ENCODE results near the gene TSTD1. TPM values are rescaled to one million over a fixed set of nuclear protein-coding genes. Genes with fewer than 3 reads are reported as not detected.

Gene TSTD1
- total RNA-seq, 1 experiment from 2014 or later = 116 TPM

GRCh38 chr1:161072751-161073449 lies 34.1 kb upstream of the TSTD1 start:
- DNase-seq (ENCODE audit: low read depth, low spot score) = no peak
- RAD21 ChIA-PET (ENCODE audit: low non-redundant PET in 1 of 2, low total read pairs in 2 of 2, uncharacterized antibody in 2 of 2, unreplicated experiment in 2 of 2) = interaction anchor here in 1 of 2 experiments (1.2 to 1.3 kb wide), 2 partner anchors 24 to 81 kb away, joined by 3 to 5 read pairs; no protein-coding TSS in a partner anchor
- no peaks in the 10 kb centered on the region for H3K9me2 ChIP-seq (ENCODE audit: insufficient read depth)

More at GRCh38 chr1:161072751-161073449, 34.1 kb upstream of the TSTD1 start:
- Histone ChIP-seq H3K79me2 (ENCODE audit: insufficient read depth, low read length) (no peaks in the 10 kb centered on the region), H3K4me1 (ENCODE audit: control insufficient read depth in 1 of 2, insufficient read depth in 2 of 2, low read length in 2 of 2) (peaks cover 0 to 46% of the 10 kb centered on the region in 2 experiments; a peak in 2 of 4 replicates), H3K4me2 (ENCODE audit: low read length) (no peak overlapping the region), H2AFZ (ENCODE audit: low read depth, low read length, poor library complexity, severe bottlenecking) (no peak overlapping the region), H4K20me1 (ENCODE audit: insufficient read depth) (no peaks in the 10 kb centered on the region), H3K4me3 (replicated peaks in 1 of 2; ENCODE audit: low read depth in 1 of 2, low read length in 2 of 2) (no peak overlapping the region), H3K9me3 (ENCODE audit: control insufficient read depth in 1 of 2, insufficient read depth in 1 of 2, low read depth in 1 of 2, low read length in 2 of 2) (no peaks in the 10 kb centered on the region), H3K27ac (ENCODE audit: low read depth, low read length) (no peak overlapping the region), H3K36me3 (ENCODE audit: control insufficient read depth in 1 of 2, insufficient read depth in 2 of 2, low read length in 2 of 2) (no peaks in the 10 kb centered on the region), H3K27me3 (ENCODE audit: insufficient read depth, low read length) (no peaks in the 10 kb centered on the region), H3K9ac (ENCODE audit: low read length) (no peak overlapping the region)
- no peak for ATAC-seq
- TF ChIP-seq ATF3 (IDR thresholded peaks at IDR 0.05) (no peak), CEBPB (IDR thresholded peaks at IDR 0.05; ENCODE audit: low read depth) (no peak), ZNF274 (IDR thresholded peaks at IDR 0.05; ENCODE audit: low read depth, low read length) (no peak), EZH2 (IDR thresholded peaks at IDR 0.05) (no peak), SP1 (IDR thresholded peaks at IDR 0.05; ENCODE audit: low read depth) (no peak), CBX3 (IDR thresholded peaks at IDR 0.05; ENCODE audit: low read depth) (no peak), POLR2AphosphoS5 (IDR thresholded peaks at IDR 0.05; ENCODE audit: low read depth, low read length) (no peak), ELF1 (IDR thresholded peaks at IDR 0.05; ENCODE audit: borderline replicate concordance, low read depth) (no peak), FOSL1 (IDR thresholded peaks at IDR 0.05; ENCODE audit: low read depth) (no peak), TCF7L2 (IDR thresholded peaks at IDR 0.05; ENCODE audit: borderline replicate concordance, extremely low read depth, insufficient read depth, insufficient read length) (no peak), SIN3A (IDR thresholded peaks at IDR 0.05; ENCODE audit: low read depth) (no peak)
- TF ChIP-seq, protein P1, sequence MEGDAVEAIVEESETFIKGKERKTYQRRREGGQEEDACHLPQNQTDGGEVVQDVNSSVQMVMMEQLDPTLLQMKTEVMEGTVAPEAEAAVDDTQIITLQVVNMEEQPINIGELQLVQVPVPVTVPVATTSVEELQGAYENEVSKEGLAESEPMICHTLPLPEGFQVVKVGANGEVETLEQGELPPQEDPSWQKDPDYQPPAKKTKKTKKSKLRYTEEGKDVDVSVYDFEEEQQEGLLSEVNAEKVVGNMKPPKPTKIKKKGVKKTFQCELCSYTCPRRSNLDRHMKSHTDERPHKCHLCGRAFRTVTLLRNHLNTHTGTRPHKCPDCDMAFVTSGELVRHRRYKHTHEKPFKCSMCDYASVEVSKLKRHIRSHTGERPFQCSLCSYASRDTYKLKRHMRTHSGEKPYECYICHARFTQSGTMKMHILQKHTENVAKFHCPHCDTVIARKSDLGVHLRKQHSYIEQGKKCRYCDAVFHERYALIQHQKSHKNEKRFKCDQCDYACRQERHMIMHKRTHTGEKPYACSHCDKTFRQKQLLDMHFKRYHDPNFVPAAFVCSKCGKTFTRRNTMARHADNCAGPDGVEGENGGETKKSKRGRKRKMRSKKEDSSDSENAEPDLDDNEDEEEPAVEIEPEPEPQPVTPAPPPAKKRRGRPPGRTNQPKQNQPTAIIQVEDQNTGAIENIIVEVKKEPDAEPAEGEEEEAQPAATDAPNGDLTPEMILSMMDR (IDR thresholded peaks at IDR 0.05 in 2 of 3, conservative IDR thresholded peaks at IDR 0.05 in 1 of 3; ENCODE audit: borderline replicate concordance in 1 of 3, insufficient read depth in 1 of 3, low read depth in 2 of 3, low read length in 2 of 3) = no peak
- TF ChIP-seq, protein P2, sequence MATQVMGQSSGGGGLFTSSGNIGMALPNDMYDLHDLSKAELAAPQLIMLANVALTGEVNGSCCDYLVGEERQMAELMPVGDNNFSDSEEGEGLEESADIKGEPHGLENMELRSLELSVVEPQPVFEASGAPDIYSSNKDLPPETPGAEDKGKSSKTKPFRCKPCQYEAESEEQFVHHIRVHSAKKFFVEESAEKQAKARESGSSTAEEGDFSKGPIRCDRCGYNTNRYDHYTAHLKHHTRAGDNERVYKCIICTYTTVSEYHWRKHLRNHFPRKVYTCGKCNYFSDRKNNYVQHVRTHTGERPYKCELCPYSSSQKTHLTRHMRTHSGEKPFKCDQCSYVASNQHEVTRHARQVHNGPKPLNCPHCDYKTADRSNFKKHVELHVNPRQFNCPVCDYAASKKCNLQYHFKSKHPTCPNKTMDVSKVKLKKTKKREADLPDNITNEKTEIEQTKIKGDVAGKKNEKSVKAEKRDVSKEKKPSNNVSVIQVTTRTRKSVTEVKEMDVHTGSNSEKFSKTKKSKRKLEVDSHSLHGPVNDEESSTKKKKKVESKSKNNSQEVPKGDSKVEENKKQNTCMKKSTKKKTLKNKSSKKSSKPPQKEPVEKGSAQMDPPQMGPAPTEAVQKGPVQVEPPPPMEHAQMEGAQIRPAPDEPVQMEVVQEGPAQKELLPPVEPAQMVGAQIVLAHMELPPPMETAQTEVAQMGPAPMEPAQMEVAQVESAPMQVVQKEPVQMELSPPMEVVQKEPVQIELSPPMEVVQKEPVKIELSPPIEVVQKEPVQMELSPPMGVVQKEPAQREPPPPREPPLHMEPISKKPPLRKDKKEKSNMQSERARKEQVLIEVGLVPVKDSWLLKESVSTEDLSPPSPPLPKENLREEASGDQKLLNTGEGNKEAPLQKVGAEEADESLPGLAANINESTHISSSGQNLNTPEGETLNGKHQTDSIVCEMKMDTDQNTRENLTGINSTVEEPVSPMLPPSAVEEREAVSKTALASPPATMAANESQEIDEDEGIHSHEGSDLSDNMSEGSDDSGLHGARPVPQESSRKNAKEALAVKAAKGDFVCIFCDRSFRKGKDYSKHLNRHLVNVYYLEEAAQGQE (IDR thresholded peaks at IDR 0.05; ENCODE audit: low read depth) = no peak
- TF ChIP-seq, protein P3, sequence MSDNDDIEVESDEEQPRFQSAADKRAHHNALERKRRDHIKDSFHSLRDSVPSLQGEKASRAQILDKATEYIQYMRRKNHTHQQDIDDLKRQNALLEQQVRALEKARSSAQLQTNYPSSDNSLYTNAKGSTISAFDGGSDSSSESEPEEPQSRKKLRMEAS (IDR thresholded peaks at IDR 0.05) = no peak
- TF ChIP-seq, protein P4, sequence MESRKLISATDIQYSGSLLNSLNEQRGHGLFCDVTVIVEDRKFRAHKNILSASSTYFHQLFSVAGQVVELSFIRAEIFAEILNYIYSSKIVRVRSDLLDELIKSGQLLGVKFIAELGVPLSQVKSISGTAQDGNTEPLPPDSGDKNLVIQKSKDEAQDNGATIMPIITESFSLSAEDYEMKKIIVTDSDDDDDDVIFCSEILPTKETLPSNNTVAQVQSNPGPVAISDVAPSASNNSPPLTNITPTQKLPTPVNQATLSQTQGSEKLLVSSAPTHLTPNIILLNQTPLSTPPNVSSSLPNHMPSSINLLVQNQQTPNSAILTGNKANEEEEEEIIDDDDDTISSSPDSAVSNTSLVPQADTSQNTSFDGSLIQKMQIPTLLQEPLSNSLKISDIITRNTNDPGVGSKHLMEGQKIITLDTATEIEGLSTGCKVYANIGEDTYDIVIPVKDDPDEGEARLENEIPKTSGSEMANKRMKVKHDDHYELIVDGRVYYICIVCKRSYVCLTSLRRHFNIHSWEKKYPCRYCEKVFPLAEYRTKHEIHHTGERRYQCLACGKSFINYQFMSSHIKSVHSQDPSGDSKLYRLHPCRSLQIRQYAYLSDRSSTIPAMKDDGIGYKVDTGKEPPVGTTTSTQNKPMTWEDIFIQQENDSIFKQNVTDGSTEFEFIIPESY (IDR thresholded peaks at IDR 0.05; ENCODE audit: extremely low read depth, insufficient replicate concordance, low read length) = no peak
- ChIA-PET CTCF (interaction anchor here (1.1 to 3.1 kb wide), 2 partner anchors 12 to 25 kb away, joined by 3 to 25 read pairs; partner anchors contain the start of gene KLHDC9), POLR2A (interaction anchor here (0.7 to 1.2 kb wide), 2 partner anchors 25 to 45 kb away, joined by 4 to 5 read pairs; partner anchors contain the start of genes NIT1 and PFDN2)
- intact Hi-C loops (cut with micrococcal nuclease) = loop anchor here (1.0 kb wide), 1 partner anchor 24 kb away; no protein-coding TSS in a partner anchor
- no TSS peak for BruUV-seq (replicated peaks)
